ENCODE data around the gene RUFY2. TPM values are rescaled to one million over a fixed set of nuclear protein-coding genes. Genes with fewer than 3 reads are reported as not detected.

Gene RUFY2, protein sequence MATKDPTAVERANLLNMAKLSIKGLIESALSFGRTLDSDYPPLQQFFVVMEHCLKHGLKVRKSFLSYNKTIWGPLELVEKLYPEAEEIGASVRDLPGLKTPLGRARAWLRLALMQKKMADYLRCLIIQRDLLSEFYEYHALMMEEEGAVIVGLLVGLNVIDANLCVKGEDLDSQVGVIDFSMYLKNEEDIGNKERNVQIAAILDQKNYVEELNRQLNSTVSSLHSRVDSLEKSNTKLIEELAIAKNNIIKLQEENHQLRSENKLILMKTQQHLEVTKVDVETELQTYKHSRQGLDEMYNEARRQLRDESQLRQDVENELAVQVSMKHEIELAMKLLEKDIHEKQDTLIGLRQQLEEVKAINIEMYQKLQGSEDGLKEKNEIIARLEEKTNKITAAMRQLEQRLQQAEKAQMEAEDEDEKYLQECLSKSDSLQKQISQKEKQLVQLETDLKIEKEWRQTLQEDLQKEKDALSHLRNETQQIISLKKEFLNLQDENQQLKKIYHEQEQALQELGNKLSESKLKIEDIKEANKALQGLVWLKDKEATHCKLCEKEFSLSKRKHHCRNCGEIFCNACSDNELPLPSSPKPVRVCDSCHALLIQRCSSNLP
- total RNA-seq = 12.5 and 16.5 TPM in 2 replicates

DNA sequence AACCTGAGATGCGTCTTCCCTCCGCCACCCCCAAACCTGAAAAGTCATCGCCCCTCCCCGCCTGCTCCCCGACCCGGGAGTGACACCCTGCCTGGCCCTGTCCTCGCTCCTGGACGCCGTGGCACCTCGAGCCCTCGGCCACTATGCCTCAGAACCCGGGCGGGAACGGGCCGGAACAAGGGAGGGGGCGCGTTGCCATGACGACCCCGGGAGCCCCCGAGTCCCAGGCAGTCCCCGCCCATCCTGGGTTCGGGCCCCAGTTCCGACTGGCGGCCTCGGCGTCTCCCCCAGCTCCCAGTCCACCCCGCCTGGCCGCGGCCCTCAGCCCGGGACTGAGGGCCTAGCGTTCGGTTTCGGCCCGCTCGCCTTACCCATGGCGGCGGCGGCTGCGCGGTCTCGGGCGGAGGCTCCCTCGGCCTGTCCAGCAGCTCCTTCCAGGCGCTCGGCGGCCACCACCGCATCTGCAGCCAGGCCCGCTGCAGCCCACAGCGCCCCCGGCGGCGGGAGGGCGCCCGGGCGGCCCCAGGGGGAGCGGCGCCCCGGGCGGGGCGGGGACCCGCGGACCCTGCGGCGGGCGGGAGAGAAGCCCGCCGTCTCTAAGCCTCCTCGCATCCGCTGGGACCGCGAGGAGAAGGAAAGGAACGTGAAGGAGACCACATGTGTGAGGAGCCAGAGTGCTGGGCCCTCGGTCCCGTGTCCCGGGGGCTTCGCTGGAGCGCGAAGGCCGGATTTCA, at the start of gene RUFY2:
Gene RUFY2 (minus strand): TSS at position 463 of the 734 bp plus-strand sequence. CDS start 88 bp downstream, at position 375.

DNA sequence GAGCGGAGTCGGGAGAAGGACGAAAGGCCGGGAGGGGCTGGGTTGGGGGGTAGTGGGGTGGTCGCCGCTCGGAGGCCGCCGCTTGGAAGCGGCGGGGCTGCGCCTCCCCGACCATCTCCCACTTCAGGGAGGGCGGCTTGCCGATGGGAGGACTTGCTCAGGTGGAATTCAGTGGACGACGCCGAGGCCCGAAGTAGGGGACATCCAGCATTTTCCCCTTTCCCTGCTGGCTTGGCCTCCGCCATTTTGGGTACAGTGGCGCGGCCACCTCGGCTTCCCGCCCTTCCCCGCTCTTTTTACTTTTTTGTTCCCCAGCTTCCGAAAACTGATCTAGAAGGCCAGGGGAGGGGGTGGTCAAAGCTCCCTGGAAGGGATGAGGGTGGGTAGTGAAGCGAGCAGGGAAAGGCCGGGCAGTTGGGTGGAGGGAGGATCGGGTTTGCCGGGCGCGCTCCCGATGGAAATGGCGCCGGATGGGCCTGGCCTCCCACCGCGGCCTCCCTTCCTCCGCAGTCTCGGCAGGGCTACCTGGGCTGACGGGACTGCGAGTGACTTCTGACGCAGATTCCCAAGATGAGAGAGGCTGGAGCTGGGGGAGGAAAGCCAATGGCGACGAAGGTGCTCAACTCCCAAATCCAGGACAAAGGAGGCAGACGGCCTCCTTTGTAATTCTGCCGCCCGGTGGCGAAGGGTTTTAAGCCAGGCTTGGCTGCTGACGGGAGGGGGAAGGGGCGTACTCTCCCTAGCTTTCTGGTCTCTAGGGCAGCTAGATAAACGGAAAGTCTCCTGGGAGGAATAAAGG, 74.6 kb downstream of the RUFY2 start, which contains the start of gene PBLD:
Gene PBLD (minus strand): TSS at position 670 of the 799 bp plus-strand sequence. CDS start 26,084 bp downstream, outside the sequence.

DNA sequence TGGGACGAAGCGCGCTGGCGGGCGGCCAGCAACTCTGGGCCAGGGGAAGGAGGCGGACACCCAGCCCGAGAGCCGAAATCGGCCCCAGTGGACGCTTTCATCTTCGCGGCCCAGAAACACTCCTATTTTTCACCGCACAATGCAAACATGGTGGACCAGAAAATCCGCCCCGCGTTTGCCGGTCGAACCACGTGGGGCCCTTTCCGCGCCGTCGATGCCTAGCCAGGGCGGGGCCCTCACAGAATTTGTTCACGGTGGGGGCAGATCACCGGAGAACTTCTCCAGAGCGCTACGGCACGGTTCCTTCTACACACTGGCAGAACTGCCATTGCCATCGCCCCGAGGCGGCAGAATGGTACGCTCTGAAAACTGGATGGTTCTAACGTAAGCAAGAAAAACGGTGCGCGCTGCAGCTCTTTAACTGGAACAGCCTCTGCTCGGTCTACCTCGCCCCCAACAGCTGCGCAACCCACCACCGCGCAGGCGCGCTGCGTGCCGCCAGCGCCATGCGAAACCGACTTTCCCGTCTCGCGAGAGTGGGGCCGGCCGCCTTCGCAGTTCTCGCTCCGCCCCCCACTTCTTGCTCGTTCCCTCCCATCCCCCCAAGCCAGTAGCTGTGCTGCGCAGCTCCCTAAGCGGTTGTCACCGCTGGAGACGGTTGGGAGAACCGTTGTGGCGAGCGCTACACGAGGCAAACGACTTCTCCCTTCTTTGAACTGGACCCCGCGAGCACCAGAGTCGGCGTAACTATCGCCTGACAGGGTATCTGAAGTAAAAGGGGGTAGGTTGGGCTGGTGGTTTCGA, 75.4 kb downstream of the RUFY2 start, which contains the start of gene HNRNPH3:
Gene HNRNPH3 (plus strand): TSS at position 610 of the 804 bp plus-strand sequence. CDS start 5,158 bp downstream, outside the sequence.

Other genes starting within 250 kb of the RUFY2 start
- not detected in 2 replicates for gene ATOH7, start 175.2 kb downstream of the RUFY2 start, total RNA-seq
- gene HNRNPH3, start 75.2 kb downstream of the RUFY2 start, total RNA-seq = 20.0 and 30.3 TPM in 2 replicates
- gene PBLD, start 74.3 kb downstream of the RUFY2 start, total RNA-seq = 6.4 and 8.7 TPM in 2 replicates
- 4.9 and 6.7 TPM in 2 replicates for gene DNA2, start 64.7 kb upstream of the RUFY2 start, total RNA-seq
- 22.2 and 66.4 TPM in 2 replicates for gene SLC25A16, start 120.2 kb upstream of the RUFY2 start, total RNA-seq
- gene TET1, start 153.1 kb upstream of the RUFY2 start, total RNA-seq = 1.9 and 3.0 TPM in 2 replicates